Type B pancreatic cell (in vitro differentiated cells): ENCODE results near the gene NPPB. TPM values are rescaled to one million over a fixed set of nuclear protein-coding genes. Genes with fewer than 3 reads are reported as not detected.

Experiments
- DNase-seq: peaks from one replicate; pipeline ENCODE4 v3.0.0; 2021; ENCODE audit warnings: mixed read lengths; ENCODE audit not compliant: unreplicated experiment; ENCODE audit errors: extremely low spot score
- H3K27ac Mint-ChIP-seq: 2 replicates; pipeline ENCODE4 v1.8.0; 2021; ENCODE audit warnings: mild to moderate bottlenecking, mixed read lengths
- H3K27me3 Mint-ChIP-seq: 2 replicates; pipeline ENCODE4 v1.8.0; 2021; ENCODE audit warnings: mixed read lengths
- H3K36me3 Mint-ChIP-seq: 2 replicates; pipeline ENCODE4 v1.8.0; 2021; ENCODE audit warnings: mixed read lengths
- H3K4me1 Mint-ChIP-seq: one replicate; pipeline ENCODE4 v1.8.0; 2021; ENCODE audit warnings: mixed read lengths; ENCODE audit not compliant: unreplicated experiment
- H3K4me3 Mint-ChIP-seq: 2 replicates; pipeline ENCODE4 v1.8.0; 2021; ENCODE audit warnings: mild to moderate bottlenecking, mixed read lengths
- H3K9me3 Mint-ChIP-seq: 2 replicates; pipeline ENCODE4 v1.8.0; 2021; ENCODE audit warnings: mixed read lengths
- total RNA-seq: library from RNA; stranded (reverse); gene quantifications from 2 replicates; pipeline ENCODE4 v1.2.1, GENCODE V29; 2021; ENCODE audit warnings: low replicate concordance
- TF ChIP-seq, protein P1 (sequence below): fragments of 200-600 bp; sonication (generic); conservative IDR thresholded peaks from 2 replicates; pipeline ENCODE4 v1.5.0; 2021; ENCODE audit warnings: antibody characterized with exemption, mild to moderate bottlenecking

Gene NPPB
- total RNA-seq, 1 donor from 2014 or later = 1.7 TPM

DNA sequence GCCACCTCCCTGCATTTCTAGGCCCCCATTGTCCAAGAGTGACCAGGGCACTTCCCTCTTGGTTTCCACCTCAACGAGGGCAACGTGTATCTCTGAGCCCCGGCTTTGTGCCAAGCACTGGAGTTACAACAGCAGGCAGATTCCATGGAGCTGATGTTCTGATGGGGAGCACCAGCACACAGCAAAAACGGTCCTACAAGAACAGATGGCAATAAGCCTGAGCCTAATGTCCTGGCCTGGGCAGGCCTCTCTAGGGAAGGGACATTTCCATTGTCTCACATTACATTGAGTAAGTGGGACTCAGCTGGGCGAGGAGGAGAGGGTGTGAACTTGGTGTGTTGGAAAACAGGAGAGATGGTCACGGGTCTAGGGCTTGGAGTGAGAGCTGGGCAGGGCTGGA is 27.2 kb upstream of the NPPB start:
- TF ChIP-seq, protein P1, sequence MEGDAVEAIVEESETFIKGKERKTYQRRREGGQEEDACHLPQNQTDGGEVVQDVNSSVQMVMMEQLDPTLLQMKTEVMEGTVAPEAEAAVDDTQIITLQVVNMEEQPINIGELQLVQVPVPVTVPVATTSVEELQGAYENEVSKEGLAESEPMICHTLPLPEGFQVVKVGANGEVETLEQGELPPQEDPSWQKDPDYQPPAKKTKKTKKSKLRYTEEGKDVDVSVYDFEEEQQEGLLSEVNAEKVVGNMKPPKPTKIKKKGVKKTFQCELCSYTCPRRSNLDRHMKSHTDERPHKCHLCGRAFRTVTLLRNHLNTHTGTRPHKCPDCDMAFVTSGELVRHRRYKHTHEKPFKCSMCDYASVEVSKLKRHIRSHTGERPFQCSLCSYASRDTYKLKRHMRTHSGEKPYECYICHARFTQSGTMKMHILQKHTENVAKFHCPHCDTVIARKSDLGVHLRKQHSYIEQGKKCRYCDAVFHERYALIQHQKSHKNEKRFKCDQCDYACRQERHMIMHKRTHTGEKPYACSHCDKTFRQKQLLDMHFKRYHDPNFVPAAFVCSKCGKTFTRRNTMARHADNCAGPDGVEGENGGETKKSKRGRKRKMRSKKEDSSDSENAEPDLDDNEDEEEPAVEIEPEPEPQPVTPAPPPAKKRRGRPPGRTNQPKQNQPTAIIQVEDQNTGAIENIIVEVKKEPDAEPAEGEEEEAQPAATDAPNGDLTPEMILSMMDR = no peak
- no peak for DNase-seq
- peaks cover 4% of the 10 kb centered on the region for H3K27me3 Mint-ChIP-seq
- no peaks in the 10 kb centered on the region for H3K36me3 Mint-ChIP-seq
- H3K4me1 Mint-ChIP-seq = peaks cover 19% of the 10 kb centered on the region
- no peaks in the 10 kb centered on the region for H3K9me3 Mint-ChIP-seq
- no peak overlapping the region for H3K27ac Mint-ChIP-seq
- H3K4me3 Mint-ChIP-seq = no peak overlapping the region

DNA sequence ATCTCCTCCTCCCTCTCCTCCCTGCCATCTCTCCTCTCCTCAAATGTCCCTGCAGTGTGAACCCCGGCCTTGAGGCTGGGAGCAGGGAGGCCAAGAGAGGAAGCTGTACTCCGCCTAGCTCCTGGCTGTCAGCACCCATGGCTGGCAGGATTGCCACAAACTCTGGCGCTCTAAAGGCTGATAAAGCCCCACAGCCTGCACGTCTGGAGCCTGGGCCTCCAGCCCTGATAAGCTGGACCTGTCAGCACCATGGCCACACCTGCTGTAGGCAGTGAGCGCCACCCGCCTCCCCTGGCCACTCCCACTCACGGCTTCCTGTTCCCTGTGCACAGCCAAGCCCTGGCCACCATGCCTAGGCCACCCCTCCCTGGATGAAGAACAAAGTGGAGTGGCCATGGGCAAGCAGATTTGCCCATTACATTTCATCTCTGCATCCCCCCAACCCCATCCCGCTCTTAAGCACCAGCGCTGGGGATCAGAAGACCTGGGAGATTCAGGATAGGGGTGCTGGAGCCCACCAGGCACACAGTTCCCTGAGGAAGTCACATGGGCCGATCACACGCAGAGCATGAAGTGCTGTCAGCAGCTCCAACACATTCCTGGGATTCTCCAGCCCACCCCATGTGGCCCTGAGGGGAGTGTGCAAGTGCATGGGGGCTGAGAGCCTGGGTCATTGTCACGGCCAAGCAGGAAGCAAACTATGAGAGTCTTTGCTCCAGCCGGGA is 24.2 kb upstream of the NPPB start:
- H3K4me1 Mint-ChIP-seq = peaks cover 15% of the 10 kb centered on the region
- TF ChIP-seq, protein P1 = no peak
- no peaks in the 10 kb centered on the region for H3K36me3 Mint-ChIP-seq
- no peak for DNase-seq
- H3K9me3 Mint-ChIP-seq = no peaks in the 10 kb centered on the region
- H3K27ac Mint-ChIP-seq = peak overlapping the region; percentile 26
- peak overlapping the region; percentile 28 for H3K4me3 Mint-ChIP-seq
- no peaks in the 10 kb centered on the region for H3K27me3 Mint-ChIP-seq

DNA sequence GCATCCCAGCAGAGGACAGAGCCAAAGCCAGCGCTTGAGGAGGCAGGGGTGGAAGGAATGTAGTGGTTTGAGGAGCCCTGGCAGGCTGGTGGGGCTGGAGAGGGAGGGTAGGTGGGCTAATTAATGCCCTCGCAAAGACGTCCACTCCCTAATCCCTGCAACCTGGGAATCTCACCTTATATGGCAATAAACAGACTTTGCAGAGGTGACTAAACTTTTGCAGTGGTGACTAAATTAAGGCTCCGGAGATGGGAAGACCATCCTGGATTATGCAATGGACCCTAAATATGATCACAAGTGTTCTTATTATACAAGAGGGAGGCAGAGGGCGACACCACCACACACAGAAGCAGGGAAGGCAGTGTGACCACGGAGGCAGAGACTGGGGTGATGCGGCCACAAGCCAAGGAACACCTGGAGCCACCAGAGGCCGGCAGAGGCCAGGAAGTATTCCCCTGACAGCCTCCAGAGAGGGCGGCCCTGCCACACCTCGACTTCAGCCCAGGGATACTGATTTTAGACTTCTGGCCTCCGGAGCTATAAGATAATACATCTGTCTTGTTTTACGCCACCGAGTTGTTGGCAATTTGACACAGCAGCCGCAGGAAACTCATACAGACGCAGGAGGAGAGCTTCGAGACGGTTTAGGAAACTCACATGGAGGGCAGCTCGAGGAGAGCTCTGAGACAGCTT is 23.1 kb upstream of the NPPB start:
- DNase-seq = no peak
- Mint-ChIP-seq H3K27me3 (no peaks in the 10 kb centered on the region), H3K36me3 (no peaks in the 10 kb centered on the region), H3K4me3 (no peak overlapping the region), H3K9me3 (no peaks in the 10 kb centered on the region), H3K27ac (no peak overlapping the region), H3K4me1 (peaks cover 15% of the 10 kb centered on the region)
- TF ChIP-seq, protein P1 = no peak

DNA sequence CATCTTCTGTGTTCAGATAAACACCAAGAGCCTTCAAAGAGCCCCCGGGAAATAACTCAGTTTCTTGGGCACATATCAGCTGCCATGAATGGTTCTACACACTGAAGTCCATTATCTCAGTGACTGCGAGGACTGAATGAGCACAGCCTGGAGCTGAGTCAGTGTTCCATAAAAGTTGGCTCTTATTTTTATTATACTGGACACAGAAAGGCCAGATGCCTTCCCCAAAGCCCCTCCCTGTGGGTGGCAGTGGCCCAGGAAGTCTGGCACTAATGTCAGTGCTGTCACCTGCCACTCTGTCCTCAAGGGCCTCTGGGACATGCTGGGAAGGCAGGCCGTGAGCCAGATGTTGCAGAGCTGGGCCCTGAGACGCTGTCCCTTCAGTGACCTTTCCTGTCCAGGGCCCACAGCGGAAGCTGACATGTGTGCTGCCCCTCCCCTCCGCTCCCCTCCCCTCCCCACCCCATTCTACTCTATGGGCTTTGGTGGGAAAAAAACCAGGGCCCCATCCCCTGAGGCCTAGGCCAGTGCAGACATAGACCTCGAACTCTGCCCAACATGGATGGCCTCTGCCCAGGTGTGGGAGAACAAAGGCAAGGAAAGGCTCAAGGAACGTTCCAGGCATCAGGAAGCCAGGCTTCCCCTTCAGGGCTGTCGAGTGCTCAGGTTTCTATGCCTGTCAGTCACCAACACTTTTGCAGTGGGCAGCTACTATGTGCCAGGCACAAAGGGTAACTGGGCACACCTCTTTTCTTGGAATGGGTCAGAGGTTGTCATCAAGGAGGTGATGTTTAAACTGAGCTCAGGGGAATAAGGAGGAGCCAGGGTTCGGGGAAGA is 22.4 kb upstream of the NPPB start:
- peaks cover 15% of the 10 kb centered on the region for H3K4me1 Mint-ChIP-seq
- H3K27me3 Mint-ChIP-seq = no peaks in the 10 kb centered on the region
- no peak overlapping the region for H3K27ac Mint-ChIP-seq
- TF ChIP-seq, protein P1 = no peak
- no peak for DNase-seq
- H3K9me3 Mint-ChIP-seq = no peaks in the 10 kb centered on the region
- no peak overlapping the region for H3K4me3 Mint-ChIP-seq
- H3K36me3 Mint-ChIP-seq = no peaks in the 10 kb centered on the region

DNA sequence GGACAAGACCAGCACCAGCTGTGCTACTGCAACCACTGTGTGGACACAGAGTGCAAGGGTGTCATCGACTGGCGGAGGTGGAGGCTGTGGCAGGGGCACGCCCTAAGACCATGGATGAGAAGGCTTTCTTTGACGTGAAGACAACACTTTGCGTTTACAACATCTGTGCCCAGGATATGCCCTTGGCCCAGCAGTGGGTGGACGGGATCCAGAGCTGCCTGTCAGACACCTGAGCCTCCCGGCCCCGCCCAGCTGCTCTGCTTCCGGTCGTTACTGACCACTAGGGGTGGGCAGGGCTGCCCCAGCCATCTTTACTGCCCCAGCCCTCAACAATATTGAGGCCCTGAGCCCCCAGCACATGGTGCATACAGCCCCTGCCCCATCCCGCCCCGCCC is 21.4 kb upstream of the NPPB start:
- Mint-ChIP-seq H3K27me3 (no peaks in the 10 kb centered on the region), H3K36me3 (no peaks in the 10 kb centered on the region), H3K4me1 (peaks cover 15% of the 10 kb centered on the region), H3K27ac (no peak overlapping the region), H3K9me3 (no peaks in the 10 kb centered on the region), H3K4me3 (no peak overlapping the region)
- TF ChIP-seq, protein P1 = no peak
- no peak for DNase-seq
